ENCODE measurements around the gene KIF5C. TPM values are rescaled to one million over a fixed set of nuclear protein-coding genes. Genes with fewer than 3 reads are reported as not detected.

KIF5C gene
- total RNA-seq, 1 donor from 2014 or later: 63.1 TPM

DNA sequence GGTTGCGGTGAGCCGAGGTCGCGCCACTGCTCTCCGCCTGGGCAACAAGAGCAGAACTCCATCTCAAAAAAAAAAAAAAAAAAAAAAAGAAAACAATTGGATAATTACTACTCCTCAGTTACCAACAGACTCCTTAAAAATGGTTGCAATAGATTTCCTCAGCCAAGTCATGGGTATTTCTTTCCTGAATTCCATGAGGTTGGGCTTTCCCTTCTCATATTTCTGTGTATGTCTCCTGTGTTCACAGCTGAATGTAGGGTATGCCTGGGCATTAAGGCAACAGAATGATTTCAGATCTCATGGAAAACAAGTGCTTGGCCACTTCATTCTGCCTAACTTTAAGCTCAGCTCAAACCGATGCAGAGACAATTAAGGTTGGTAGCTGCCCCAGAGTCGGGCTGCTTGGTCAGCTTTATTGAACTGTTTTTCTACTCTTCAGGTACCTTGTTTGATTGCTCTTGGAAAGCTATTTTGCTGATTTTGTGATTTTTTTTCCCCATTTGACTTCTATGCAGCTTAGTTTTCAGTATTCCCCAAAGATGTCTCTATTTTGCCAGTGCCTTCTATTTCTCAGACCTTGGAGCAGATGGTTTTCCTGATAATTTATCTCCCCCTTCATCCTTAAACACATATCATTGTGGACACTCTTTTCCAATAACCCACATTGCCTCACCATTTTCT lies 24.8 kb downstream of the KIF5C start:
- Histone ChIP-seq H3K9me3 (ENCODE audit: low read depth) (no peaks in the 10 kb centered on the region), H3K27me3 (no peaks in the 10 kb centered on the region), H2AFZ (replicated peaks) (no peak overlapping the region), H3K79me2 (ENCODE audit: low read depth) (peaks cover 89% of the 10 kb centered on the region), H3F3A (ENCODE audit: low read depth) (peaks cover 9% of the 10 kb centered on the region), H3K4me3 (no peak overlapping the region), H3K27ac (peak overlapping the region; percentile 41), H4K20me1 (ENCODE audit: low read depth) (peaks cover 80% of the 10 kb centered on the region), H3K36me3 (no peaks in the 10 kb centered on the region), H3K4me1 (peaks cover 44% of the 10 kb centered on the region), H3K9ac (no peak overlapping the region), H3K4me2 (peak overlapping the region; percentile 59)
- no peak overlapping the region for H3K4me3 Mint-ChIP-seq
- peaks cover 48% of the 10 kb centered on the region for H3K4me1 Mint-ChIP-seq
- no peak for DNase-seq (ENCODE audit: low spot score)
- peaks cover 2% of the 10 kb centered on the region for H3K27me3 Mint-ChIP-seq (ENCODE audit: insufficient read depth, low read depth)
- H3K9me3 Mint-ChIP-seq: no peaks in the 10 kb centered on the region
- peaks cover 25% of the 10 kb centered on the region for H3K36me3 Mint-ChIP-seq
- TF ChIP-seq CTCF (IDR thresholded peaks at IDR 0.05): no peak
- no peak overlapping the region for H3K27ac Mint-ChIP-seq

GRCh38 chr2:148900350-148900837 lies 25.4 kb downstream of the KIF5C start:
- peaks cover 44% of the 10 kb centered on the region for H3K4me1 ChIP-seq
- TF ChIP-seq EZH2 (IDR thresholded peaks at IDR 0.05) (no peak), CTCF (IDR thresholded peaks at IDR 0.05) (no peak), EZH2phosphoT487 (IDR thresholded peaks at IDR 0.05) (no peak)
- no peaks in the 10 kb centered on the region for H3K27me3 ChIP-seq
- peaks cover 28% of the 10 kb centered on the region for H3K36me3 Mint-ChIP-seq
- peak overlapping the region; percentile 59 for H3K4me2 ChIP-seq
- no peak for DNase-seq (ENCODE audit: low spot score)
- no peak overlapping the region for H3K27ac ChIP-seq
- H3K27ac Mint-ChIP-seq: no peak overlapping the region
- no peak overlapping the region for H2AFZ ChIP-seq (replicated peaks)
- peaks cover 48% of the 10 kb centered on the region for H3K4me1 Mint-ChIP-seq
- H3K4me3 Mint-ChIP-seq: no peak overlapping the region
- H3F3A ChIP-seq (ENCODE audit: low read depth): peaks cover 9% of the 10 kb centered on the region
- no peaks in the 10 kb centered on the region for H3K36me3 ChIP-seq
- H4K20me1 ChIP-seq (ENCODE audit: low read depth): peaks cover 76% of the 10 kb centered on the region
- H3K9ac ChIP-seq: no peak overlapping the region
- no peak overlapping the region for H3K4me3 ChIP-seq
- H3K9me3 Mint-ChIP-seq: peaks cover 4% of the 10 kb centered on the region
- H3K9me3 ChIP-seq (ENCODE audit: low read depth): no peaks in the 10 kb centered on the region
- peaks cover 89% of the 10 kb centered on the region for H3K79me2 ChIP-seq (ENCODE audit: low read depth)
- peaks cover 3% of the 10 kb centered on the region for H3K27me3 Mint-ChIP-seq (ENCODE audit: insufficient read depth, low read depth)

DNA sequence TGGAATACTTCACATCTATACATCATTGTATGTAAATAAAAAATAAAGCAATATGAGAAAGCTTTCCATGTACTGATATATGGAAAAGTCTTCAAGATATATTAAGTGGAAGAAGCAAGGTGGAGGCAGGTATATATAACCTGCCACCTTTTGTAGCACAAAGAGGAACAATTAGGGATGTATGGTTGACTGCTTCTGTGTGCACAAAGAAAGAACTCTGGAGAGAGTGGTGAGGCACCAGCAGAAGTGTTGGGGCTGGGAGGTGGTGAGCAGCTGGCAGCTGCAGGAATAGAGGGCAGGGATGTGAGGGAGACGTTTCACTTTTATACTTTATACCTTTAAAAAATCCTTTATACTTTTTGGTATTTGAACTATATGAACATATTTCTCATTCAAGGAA lies 26.1 kb downstream of the KIF5C start:
- no peak overlapping the region for H3K9ac ChIP-seq
- no peak overlapping the region for H3K27ac Mint-ChIP-seq
- H3K4me3 Mint-ChIP-seq: no peak overlapping the region
- H3K4me1 ChIP-seq: peaks cover 37% of the 10 kb centered on the region
- H3K36me3 ChIP-seq: no peaks in the 10 kb centered on the region
- H3K9me3 Mint-ChIP-seq: peaks cover 8% of the 10 kb centered on the region
- peaks cover 35% of the 10 kb centered on the region for H3K36me3 Mint-ChIP-seq
- no peaks in the 10 kb centered on the region for H3K9me3 ChIP-seq (ENCODE audit: low read depth)
- peaks cover 87% of the 10 kb centered on the region for H3K79me2 ChIP-seq (ENCODE audit: low read depth)
- H3K4me3 ChIP-seq: no peak overlapping the region
- H3F3A ChIP-seq (ENCODE audit: low read depth): peaks cover 4% of the 10 kb centered on the region
- H2AFZ ChIP-seq (replicated peaks): no peak overlapping the region
- TF ChIP-seq EZH2 (IDR thresholded peaks at IDR 0.05) (no peak), CTCF (IDR thresholded peaks at IDR 0.05) (no peak), EZH2phosphoT487 (IDR thresholded peaks at IDR 0.05) (no peak)
- H3K4me2 ChIP-seq: peak overlapping the region; percentile 59
- no peaks in the 10 kb centered on the region for H3K27me3 ChIP-seq
- peaks cover 4% of the 10 kb centered on the region for H3K27me3 Mint-ChIP-seq (ENCODE audit: insufficient read depth, low read depth)
- H3K4me1 Mint-ChIP-seq: peaks cover 41% of the 10 kb centered on the region
- DNase-seq (ENCODE audit: low spot score): peak; percentile 32
- H4K20me1 ChIP-seq (ENCODE audit: low read depth): peaks cover 68% of the 10 kb centered on the region
- no peak overlapping the region for H3K27ac ChIP-seq
